Loucy (cell line): ENCODE measurements around the gene KDM4C.

ENCODE experiments used
- H2AFZ ChIP-seq: fragments of 200-600 bp; sonication (generic); 2 replicates; pipeline ENCODE4 v1.6.0; 2016; ENCODE audit warnings: antibody characterized with exemption, mild to moderate bottlenecking, low read length, moderate library complexity
- H3F3A ChIP-seq: fragments of 200-600 bp; 2 replicates; pipeline ENCODE4 v1.6.0; 2016; ENCODE audit warnings: antibody characterized with exemption, low read depth, mild to moderate bottlenecking
- H3K27me3 ChIP-seq: fragments of 200-600 bp; sonication (generic); 2 replicates; pipeline ENCODE4 v1.6.1; 2014; ENCODE audit warnings: low read length, mild to moderate bottlenecking; ENCODE audit not compliant: insufficient read depth, poor library complexity, severe bottlenecking
- H3K36me3 ChIP-seq: fragments of 200-600 bp; sonication (generic); 2 replicates; pipeline ENCODE4 v1.6.1; 2016; ENCODE audit warnings: low read length; ENCODE audit not compliant: insufficient read depth
- H3K4me1 ChIP-seq: fragments of 200-600 bp; sonication (generic); 2 replicates; pipeline ENCODE4 v1.5.1; 2014; ENCODE audit warnings: low read length, mild to moderate bottlenecking; ENCODE audit not compliant: insufficient read depth, poor library complexity, severe bottlenecking
- H3K4me2 ChIP-seq: fragments of 200-600 bp; sonication (generic); 2 replicates; pipeline ENCODE4 v1.6.0; 2014; ENCODE audit warnings: antibody characterized with exemption, low read length, low read depth, mild to moderate bottlenecking; ENCODE audit not compliant: poor library complexity, severe bottlenecking
- H3K4me3 ChIP-seq: fragments of 200-600 bp; sonication (generic); 2 replicates; pipeline ENCODE4 v1.5.1; 2014; ENCODE audit warnings: low read length, mild to moderate bottlenecking, mixed read lengths; ENCODE audit not compliant: poor library complexity, severe bottlenecking
- H3K79me2 ChIP-seq: fragments of 200-600 bp; sonication (generic); 2 replicates; pipeline ENCODE4 v1.6.1; 2014; ENCODE audit warnings: low read length; ENCODE audit not compliant: insufficient read depth
- H3K9ac ChIP-seq: fragments of 200-600 bp; sonication (generic); 2 replicates; pipeline ENCODE4 v1.6.0; 2014; ENCODE audit warnings: mild to moderate bottlenecking, low read depth, low read length, moderate library complexity; ENCODE audit not compliant: poor library complexity, severe bottlenecking
- H3K9me2 ChIP-seq: fragments of 200-600 bp; sonication (generic); replicated peaks from 2 replicates; pipeline ENCODE4 v1.6.1; 2016; ENCODE audit warnings: low read depth, low read length, mixed read lengths
- H3K9me3 ChIP-seq: fragments of 200-600 bp; sonication (generic); 2 replicates; pipeline ENCODE4 v1.6.1; 2014; ENCODE audit warnings: mild to moderate bottlenecking, antibody characterized with exemption, low read length, low read depth; ENCODE audit not compliant: insufficient read depth
- H4K20me1 ChIP-seq: fragments of 200-600 bp; sonication (generic); 2 replicates; pipeline ENCODE4 v1.6.0; 2014; ENCODE audit warnings: antibody characterized with exemption, low read length, mild to moderate bottlenecking; ENCODE audit not compliant: insufficient read depth, poor library complexity, severe bottlenecking
- CTCF ChIP-seq: fragments of 200-600 bp; sonication (generic); conservative IDR thresholded peaks from 2 replicates; pipeline ENCODE4 v1.5.1; 2014; ENCODE audit warnings: mild to moderate bottlenecking, antibody characterized with exemption, low read length
- EZH2phosphoT487 ChIP-seq: fragments of 200-600 bp; IDR thresholded peaks from 2 replicates; pipeline ENCODE4 v1.6.1; 2018; ENCODE audit warnings: antibody characterized with exemption, mild to moderate bottlenecking, moderate library complexity, borderline replicate concordance

Gene KDM4C

GRCh38 chr9:6811436-6811835 is 53.7 kb downstream of the KDM4C start:
- Histone ChIP-seq H3F3A (no peaks in the 10 kb centered on the region), H3K27me3 (no peaks in the 10 kb centered on the region), H3K9me2 (no peaks in the 10 kb centered on the region), H2AFZ (no peak overlapping the region), H3K4me3 (no peak overlapping the region), H3K36me3 (peaks cover 24% of the 10 kb centered on the region; the same call in 1 of the 2 replicates), H3K4me1 (no peaks in the 10 kb centered on the region), H3K9ac (no peak overlapping the region), H3K79me2 (no peaks in the 10 kb centered on the region), H3K9me3 (no peaks in the 10 kb centered on the region), H3K4me2 (no peak overlapping the region), H4K20me1 (no peaks in the 10 kb centered on the region)
- TF ChIP-seq CTCF, result no peak
- no peak for TF ChIP-seq EZH2phosphoT487

GRCh38 chr9:6816581-6816980 is 58.8 kb downstream of the KDM4C start:
- no peaks in the 10 kb centered on the region for H3K4me1 ChIP-seq
- no peak overlapping the region for H3K4me3 ChIP-seq
- H3F3A ChIP-seq, result no peaks in the 10 kb centered on the region
- no peaks in the 10 kb centered on the region for H3K9me3 ChIP-seq
- no peaks in the 10 kb centered on the region for H3K79me2 ChIP-seq
- no peaks in the 10 kb centered on the region for H4K20me1 ChIP-seq
- no peak overlapping the region for H2AFZ ChIP-seq
- no peaks in the 10 kb centered on the region for H3K9me2 ChIP-seq
- TF ChIP-seq EZH2phosphoT487, result no peak
- no peak for TF ChIP-seq CTCF
- no peak overlapping the region for H3K9ac ChIP-seq
- peaks cover 13% of the 10 kb centered on the region; the same call in 1 of the 2 replicates for H3K36me3 ChIP-seq
- no peak overlapping the region for H3K4me2 ChIP-seq
- H3K27me3 ChIP-seq, result no peaks in the 10 kb centered on the region

- Histone ChIP-seq H3K9ac (no peak overlapping the region), H3K4me1 (no peaks in the 10 kb centered on the region), H4K20me1 (no peaks in the 10 kb centered on the region), H3K4me2 (no peak overlapping the region), H3K36me3 (peaks cover 20% of the 10 kb centered on the region; the same call in 1 of the 2 replicates), H3F3A (no peaks in the 10 kb centered on the region), H3K9me3 (no peaks in the 10 kb centered on the region), H3K4me3 (no peak overlapping the region), H3K79me2 (no peaks in the 10 kb centered on the region), H3K27me3 (no peaks in the 10 kb centered on the region), H3K9me2 (no peaks in the 10 kb centered on the region), H2AFZ (no peak overlapping the region)
- no peak for TF ChIP-seq EZH2phosphoT487
- no peak for TF ChIP-seq CTCF
These were observed 60.6 kb downstream of the KDM4C start for GRCh38 chr9:6818292-6818922.
